OCI-M2 (cell line): ENCODE measurements around the gene CAMK2G.

Source experiments
- DNase-seq: peaks from one replicate; lab custom pipeline; 2025; ENCODE audit not compliant: unreplicated experiment; lab: John Stamatoyannopoulos, UW

CAMK2G gene

DNA sequence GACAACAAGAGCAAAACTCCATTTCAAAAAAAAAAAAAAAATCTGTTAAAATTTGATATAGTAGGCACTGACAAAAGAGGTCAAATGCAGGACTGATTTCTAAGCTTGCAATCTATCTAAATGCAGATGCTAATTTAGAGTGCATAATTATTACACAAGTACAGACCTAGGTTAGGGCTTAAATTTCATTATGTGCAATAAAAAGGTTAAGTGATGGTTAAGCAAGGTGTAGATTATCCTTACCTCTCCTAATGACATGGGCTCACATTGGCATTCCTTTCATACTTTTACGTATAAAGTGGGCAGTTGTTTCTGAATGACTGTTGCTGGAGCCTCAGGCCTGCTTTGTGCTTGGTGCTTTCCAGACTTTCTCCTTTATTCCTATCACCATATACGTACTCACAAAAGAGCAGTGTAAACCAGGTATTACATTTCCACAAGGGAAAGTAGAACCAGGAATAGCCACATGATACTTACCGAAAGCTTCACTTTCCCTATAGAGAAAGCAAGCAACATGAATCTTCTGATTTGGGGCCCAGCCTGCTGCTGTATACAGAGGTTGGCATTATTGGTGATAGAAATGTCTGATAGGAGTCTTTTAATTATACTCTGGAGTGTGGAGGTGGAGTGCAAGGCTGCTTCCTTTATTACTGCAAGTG is 94.7 kb downstream of the CAMK2G start:
- no peak for DNase-seq

DNA sequence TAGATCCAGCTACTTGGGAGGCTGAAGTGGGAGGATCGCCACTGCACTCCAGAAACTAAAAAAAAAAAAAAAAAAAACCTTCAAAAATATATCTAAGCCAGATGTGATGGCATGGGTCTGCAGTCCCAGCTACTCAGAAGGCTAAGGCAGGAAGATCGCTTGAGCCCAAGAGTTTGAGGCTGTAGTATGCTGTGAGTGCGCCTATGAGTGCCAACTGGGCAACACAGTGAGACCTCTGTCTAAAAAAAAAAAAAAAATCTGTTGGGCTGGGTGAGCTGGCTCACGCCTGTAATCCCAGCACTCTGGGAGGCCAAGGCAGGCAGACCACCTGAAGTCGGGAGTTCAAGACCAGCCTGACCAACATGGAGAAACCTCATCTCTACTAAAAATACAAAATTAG is 95.3 kb downstream of the CAMK2G start:
- no peak for DNase-seq

DNA sequence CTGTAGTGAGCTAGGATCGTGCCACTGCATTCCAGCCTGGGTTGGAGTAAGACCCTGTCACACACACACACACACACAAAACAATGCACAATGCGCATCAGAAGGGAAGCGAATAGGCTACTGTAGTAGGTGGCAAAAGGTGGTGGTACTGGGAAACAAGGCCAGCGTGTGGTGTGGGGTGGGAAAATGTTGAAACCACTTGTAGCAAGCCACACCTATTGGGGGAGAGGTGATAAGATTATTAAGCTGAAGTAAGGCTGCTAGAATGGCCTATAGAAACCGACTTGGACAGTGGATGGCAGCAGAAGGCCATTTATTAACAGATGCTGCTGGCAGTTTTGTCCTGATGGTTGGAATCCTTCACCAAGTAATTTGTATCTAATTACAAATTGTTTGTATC is 99.7 kb downstream of the CAMK2G start:
- no peak for DNase-seq

DNA sequence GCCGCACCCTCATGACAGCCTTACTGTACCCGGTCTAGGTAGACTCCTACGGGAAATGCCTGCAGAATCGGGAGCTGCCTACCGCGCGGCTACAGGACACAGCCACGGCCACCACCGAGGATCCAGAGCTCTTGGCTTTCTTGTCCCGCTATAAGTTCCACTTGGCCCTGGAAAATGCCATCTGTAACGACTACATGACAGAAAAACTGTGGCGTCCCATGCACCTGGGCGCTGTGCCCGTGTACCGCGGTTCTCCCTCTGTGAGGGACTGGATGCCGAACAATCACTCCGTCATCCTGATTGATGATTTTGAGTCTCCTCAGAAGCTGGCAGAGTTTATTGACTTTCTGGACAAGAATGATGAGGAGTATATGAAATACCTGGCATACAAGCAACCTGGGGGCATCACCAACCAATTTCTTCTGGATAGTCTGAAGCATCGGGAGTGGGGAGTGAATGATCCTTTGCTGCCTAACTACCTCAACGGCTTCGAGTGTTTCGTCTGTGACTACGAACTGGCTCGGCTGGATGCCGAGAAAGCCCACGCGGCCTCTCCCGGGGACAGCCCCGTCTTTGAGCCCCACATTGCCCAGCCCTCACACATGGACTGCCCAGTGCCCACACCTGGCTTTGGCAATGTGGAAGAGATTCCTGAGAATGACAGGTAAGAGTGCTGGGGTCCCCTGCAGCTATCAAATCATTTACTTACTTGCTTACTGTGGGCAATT is 101.0 kb downstream of the CAMK2G start:
- DNase-seq, result no peak

DNA sequence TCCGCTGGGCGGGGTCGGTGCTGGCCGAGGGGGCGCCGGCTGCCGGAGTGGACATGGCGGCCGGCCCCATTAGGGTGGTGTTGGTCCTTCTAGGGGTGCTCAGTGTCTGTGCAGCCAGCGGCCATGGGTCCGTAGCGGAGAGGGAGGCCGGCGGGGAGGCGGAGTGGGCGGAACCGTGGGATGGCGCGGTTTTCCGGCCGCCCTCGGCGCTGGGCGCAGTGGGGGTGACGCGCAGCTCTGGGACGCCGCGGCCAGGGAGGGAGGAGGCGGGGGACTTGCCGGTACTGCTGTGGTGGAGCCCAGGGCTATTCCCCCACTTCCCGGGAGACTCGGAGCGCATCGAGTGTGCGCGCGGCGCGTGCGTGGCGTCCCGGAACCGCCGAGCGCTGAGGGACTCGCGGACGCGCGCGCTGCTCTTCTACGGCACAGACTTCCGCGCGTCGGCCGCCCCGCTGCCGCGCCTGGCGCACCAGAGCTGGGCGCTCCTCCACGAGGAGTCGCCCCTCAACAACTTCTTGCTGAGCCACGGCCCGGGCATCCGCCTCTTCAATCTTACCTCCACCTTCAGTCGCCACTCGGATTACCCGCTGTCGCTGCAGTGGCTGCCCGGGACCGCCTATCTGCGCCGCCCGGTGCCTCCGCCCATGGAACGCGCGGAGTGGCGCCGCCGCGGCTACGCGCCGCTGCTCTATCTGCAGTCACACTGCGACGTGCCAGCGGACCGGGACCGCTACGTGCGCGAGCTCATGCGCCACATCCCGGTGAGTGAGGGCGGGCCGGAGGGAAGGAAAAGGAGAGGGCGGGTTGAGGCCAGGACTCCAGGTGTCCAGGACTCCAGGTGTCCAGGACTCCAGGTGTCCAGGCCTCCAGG is 101.8 kb downstream of the CAMK2G start:
- no peak for DNase-seq

DNA sequence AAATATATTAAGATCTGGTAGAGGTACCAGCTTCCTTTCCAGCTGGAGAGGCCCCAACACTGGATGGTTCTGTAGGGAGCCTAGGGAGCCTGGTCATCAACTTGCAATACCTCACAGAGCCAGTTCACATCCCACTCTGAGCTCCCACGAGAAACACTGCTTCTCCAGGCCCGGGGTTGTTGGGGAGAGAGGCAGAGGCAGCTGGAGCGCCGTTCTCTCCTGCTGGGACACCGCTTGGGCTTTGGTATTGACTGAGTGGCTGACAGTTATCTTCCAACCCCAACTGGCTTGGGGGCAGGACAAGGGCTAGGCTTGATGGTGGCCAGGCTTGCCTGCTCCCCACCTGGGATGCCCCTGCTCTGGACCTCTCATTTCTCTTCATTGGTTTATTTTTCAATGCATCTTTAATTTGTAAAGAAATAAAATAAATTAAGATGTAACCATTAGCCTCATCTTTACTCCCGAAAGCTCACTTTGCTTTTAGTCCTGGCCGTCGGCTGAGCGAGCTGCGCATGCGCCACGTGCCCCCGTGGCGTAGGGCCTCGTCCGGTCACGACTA is 102.6 kb downstream of the CAMK2G start:
- no peak for DNase-seq

DNA sequence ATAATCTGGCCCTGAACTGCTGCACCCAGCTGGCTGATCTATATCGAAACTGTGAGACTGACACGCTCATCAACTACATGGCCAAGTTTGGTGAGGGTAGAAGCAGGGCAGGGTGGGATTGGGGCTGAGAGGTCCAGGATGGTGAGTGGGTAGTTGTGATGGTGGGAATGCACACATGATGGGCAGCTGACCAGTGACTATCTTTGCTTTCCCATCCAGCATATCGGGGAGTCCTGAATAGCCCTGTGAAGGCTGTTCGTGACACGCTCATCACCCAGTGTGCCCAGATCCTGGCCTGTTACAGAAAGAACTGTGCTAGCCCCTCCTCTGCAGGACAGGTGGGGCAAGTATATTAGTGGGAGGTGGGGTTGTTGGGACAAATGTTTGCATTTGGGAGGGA is 105.0 kb downstream of the CAMK2G start:
- DNase-seq, result no peak

DNA sequence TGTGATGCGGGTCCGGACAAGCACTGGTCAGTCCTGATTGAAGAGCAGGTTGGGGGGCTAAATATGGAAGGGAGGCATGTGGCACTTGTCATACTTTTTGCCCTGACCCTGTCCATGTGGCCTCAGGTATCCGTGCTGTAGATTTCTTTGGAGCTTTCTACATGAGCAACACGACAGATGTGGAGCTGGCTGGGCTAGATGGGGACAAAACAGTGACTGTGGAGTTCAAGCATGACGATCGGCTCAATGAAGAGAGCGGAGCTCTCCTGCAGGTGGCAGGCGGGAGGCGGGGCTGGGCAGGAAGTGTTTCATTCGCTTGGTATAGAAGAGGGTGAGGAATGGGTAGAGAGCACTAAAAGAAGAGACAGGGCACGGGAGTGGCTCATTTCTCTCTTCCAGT is 105.5 kb downstream of the CAMK2G start:
- DNase-seq, result no peak

DNA sequence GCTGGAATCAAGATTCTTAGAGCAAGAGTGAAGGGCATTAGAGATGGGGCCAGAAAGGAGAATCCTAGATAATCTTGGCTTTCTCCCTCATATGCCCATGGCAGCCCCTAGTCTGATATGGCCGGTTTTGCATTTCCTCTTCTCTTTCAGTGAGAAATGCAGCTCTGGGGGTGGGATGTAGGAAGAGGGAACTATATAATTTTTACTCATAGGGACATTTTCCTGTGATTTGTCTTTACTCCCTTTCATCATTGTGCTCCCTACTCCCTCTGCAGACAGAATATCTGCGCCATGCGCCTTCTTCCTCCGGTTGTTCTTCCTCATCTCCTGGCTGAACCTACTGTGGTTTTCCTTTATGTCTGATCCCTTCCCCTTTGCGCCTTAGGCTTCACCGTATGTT is 109.3 kb downstream of the CAMK2G start:
- no peak for DNase-seq

DNA sequence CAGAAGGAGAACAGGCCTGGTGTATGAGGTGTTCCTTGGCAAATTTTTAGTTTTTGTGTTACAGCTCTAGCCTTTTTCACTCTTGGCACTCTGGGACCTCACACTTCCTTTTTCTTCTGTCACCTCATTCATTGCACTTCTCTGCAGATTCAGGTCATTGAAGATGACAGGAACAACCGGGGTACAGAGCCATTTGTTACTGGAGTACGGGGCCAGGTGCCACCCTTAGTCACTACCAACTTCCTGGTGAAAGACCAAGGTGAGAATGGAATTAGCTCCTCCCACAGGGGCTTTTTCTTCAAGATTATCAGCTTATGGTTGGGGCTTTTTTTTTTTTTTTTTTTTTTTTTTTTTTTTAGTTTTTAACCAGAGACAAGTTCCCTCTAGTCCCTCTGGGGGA is 111.0 kb downstream of the CAMK2G start:
- no peak for DNase-seq

DNA sequence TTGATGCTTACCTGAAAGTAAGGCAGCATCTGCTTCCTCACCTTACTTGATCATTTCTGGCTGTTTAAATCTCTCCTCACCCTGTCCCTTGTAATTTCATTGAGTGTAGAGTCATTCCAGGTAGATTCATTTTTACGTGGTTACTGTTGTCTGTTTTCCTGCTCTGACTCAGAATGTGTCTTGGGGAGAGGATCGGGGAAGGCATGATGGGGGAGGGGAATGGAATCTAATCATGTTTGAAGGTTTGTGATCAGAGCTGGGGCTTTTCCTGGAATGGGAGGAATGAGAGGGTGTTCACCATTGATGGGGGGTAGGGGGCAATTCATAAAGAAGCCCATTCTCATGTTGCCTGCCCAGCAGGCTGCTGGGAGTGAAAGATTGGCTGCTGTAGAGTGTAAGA is 111.4 kb downstream of the CAMK2G start:
- DNase-seq, result no peak
